OCI-LY1 (cell line): Measurements from ENCODE around the gene CDH4.

ENCODE experiments used
- H2AFZ ChIP-seq: fragments of 200-600 bp; sonication (generic), shearing (Covaris generic); 2 replicates; pipeline ENCODE4 v1.6.0; 2014; ENCODE audit warnings: antibody characterized with exemption, mild to moderate bottlenecking, low read length
- H3F3A ChIP-seq: fragments of 200-600 bp; sonication (generic), shearing (Covaris generic); 2 replicates; pipeline ENCODE4 v1.6.0; 2014; ENCODE audit warnings: mild to moderate bottlenecking, antibody characterized with exemption, low read length, moderate library complexity; ENCODE audit not compliant: insufficient read depth
- H3K27ac ChIP-seq: fragments of 200-600 bp; sonication (generic); 2 replicates; pipeline ENCODE4 v1.5.1; 2014; ENCODE audit warnings: low read length, mixed run types, mild to moderate bottlenecking, low read depth; ENCODE audit not compliant: poor library complexity, severe bottlenecking
- H3K27me3 ChIP-seq: fragments of 200-600 bp; sonication (generic); 2 replicates; pipeline ENCODE4 v1.6.0; 2014; ENCODE audit warnings: antibody characterized with exemption, mild to moderate bottlenecking, low read length, moderate library complexity; ENCODE audit not compliant: insufficient read depth
- H3K36me3 ChIP-seq: fragments of 200-600 bp; sonication (generic); 2 replicates; pipeline ENCODE4 v1.6.1; 2014; ENCODE audit warnings: mild to moderate bottlenecking, antibody characterized with exemption, low read length, moderate library complexity, mixed read lengths; ENCODE audit not compliant: insufficient read depth
- H3K4me1 ChIP-seq: fragments of 200-600 bp; sonication (generic); 2 replicates; pipeline ENCODE4 v1.5.1; 2014; ENCODE audit warnings: mild to moderate bottlenecking, low read length, moderate library complexity; ENCODE audit not compliant: insufficient read depth, severe bottlenecking
- H3K4me2 ChIP-seq: fragments of 200-600 bp; sonication (generic), shearing (Covaris generic); 2 replicates; pipeline ENCODE4 v1.6.1; 2014; ENCODE audit warnings: low read length
- H3K4me3 ChIP-seq: fragments of 200-600 bp; sonication (generic); 2 replicates; pipeline ENCODE4 v1.5.1; 2014; ENCODE audit warnings: low read length, low read depth, mild to moderate bottlenecking, mixed read lengths; ENCODE audit not compliant: poor library complexity, severe bottlenecking
- H3K79me2 ChIP-seq: fragments of 200-600 bp; shearing (Covaris generic); 2 replicates; pipeline ENCODE4 v1.6.1; 2016; ENCODE audit warnings: mixed run types, low read length, mixed read lengths; ENCODE audit not compliant: insufficient read depth
- H3K9ac ChIP-seq: fragments of 200-600 bp; sonication (generic), shearing (Covaris generic); 2 replicates; pipeline ENCODE4 v1.6.1; 2014; ENCODE audit warnings: mild to moderate bottlenecking, low read length, mixed read lengths
- H3K9me2 ChIP-seq: fragments of 200-600 bp; sonication (generic), shearing (Covaris generic); 2 replicates; pipeline ENCODE4 v1.6.1; 2014; ENCODE audit warnings: low read depth, mild to moderate bottlenecking, low read length, mixed read lengths
- H3K9me3 ChIP-seq: fragments of 200-600 bp; shearing (Covaris generic); 2 replicates; pipeline ENCODE4 v1.6.1; 2014; ENCODE audit warnings: low read length, mixed read lengths
- H4K20me1 ChIP-seq: fragments of 200-600 bp; sonication (generic), shearing (Covaris generic); 2 replicates; pipeline ENCODE4 v1.6.0; 2016; ENCODE audit warnings: mild to moderate bottlenecking, low read length; ENCODE audit not compliant: insufficient read depth
- CTCF ChIP-seq: fragments of 200-600 bp; sonication (generic), shearing (Covaris generic); IDR thresholded peaks from 2 replicates; pipeline ENCODE4 v1.5.1; 2017; ENCODE audit warnings: mild to moderate bottlenecking, antibody characterized with exemption, low read length, moderate library complexity, mixed read lengths
- EZH2 ChIP-seq: fragments of 200-600 bp; sonication (generic), shearing (Covaris generic); IDR thresholded peaks from 2 replicates; pipeline ENCODE4 v1.8.0; 2017; ENCODE audit warnings: borderline replicate concordance, mixed run types, mild to moderate bottlenecking, antibody characterized with exemption, low read length, moderate library complexity, mixed read lengths

The CDH4 gene

GRCh38 chr20:61310954-61311353 is 58.9 kb downstream of the CDH4 start:
- Histone ChIP-seq H3K36me3 (no peaks in the 10 kb centered on the region), H3K9me3 (no peaks in the 10 kb centered on the region), H3K4me1 (no peaks in the 10 kb centered on the region), H3K9me2 (no peaks in the 10 kb centered on the region), H4K20me1 (no peaks in the 10 kb centered on the region), H3K4me2 (no peak overlapping the region), H3K79me2 (no peaks in the 10 kb centered on the region), H3K27ac (no peak overlapping the region), H3F3A (no peaks in the 10 kb centered on the region), H3K9ac (no peak overlapping the region), H3K27me3 (no peaks in the 10 kb centered on the region), H2AFZ (no peak overlapping the region), H3K4me3 (no peak overlapping the region)
- TF ChIP-seq CTCF (no peak), EZH2 (no peak)

- no peaks in the 10 kb centered on the region for H3K36me3 ChIP-seq
- H4K20me1 ChIP-seq = no peaks in the 10 kb centered on the region
- H3K9ac ChIP-seq = no peak overlapping the region
- no peaks in the 10 kb centered on the region for H3K9me3 ChIP-seq
- no peaks in the 10 kb centered on the region for H3K27me3 ChIP-seq
- no peak overlapping the region for H3K4me3 ChIP-seq
- H3K79me2 ChIP-seq = no peaks in the 10 kb centered on the region
- no peaks in the 10 kb centered on the region for H3F3A ChIP-seq
- H3K27ac ChIP-seq = no peak overlapping the region
- no peak overlapping the region for H2AFZ ChIP-seq
- H3K4me1 ChIP-seq = no peaks in the 10 kb centered on the region
- TF ChIP-seq CTCF = no peak
- TF ChIP-seq EZH2 = no peak
- no peaks in the 10 kb centered on the region for H3K9me2 ChIP-seq
- no peak overlapping the region for H3K4me2 ChIP-seq
Measured at GRCh38 chr20:61311656-61312387, 59.8 kb downstream of the CDH4 start.

GRCh38 chr20:61312925-61313324 is 60.9 kb downstream of the CDH4 start:
- H3K4me3 ChIP-seq = no peak overlapping the region
- H3K27me3 ChIP-seq = no peaks in the 10 kb centered on the region
- no peak overlapping the region for H3K4me2 ChIP-seq
- H3K27ac ChIP-seq = no peak overlapping the region
- TF ChIP-seq EZH2 = no peak
- no peak for TF ChIP-seq CTCF
- no peaks in the 10 kb centered on the region for H3K4me1 ChIP-seq
- H3K36me3 ChIP-seq = no peaks in the 10 kb centered on the region
- H3K9me3 ChIP-seq = no peaks in the 10 kb centered on the region
- H3K79me2 ChIP-seq = no peaks in the 10 kb centered on the region
- no peaks in the 10 kb centered on the region for H3F3A ChIP-seq
- H3K9me2 ChIP-seq = no peaks in the 10 kb centered on the region
- no peak overlapping the region for H2AFZ ChIP-seq
- H3K9ac ChIP-seq = no peak overlapping the region
- H4K20me1 ChIP-seq = no peaks in the 10 kb centered on the region
